Esophagus squamous epithelium (tissue), 4 donors: ENCODE results near the gene AGFG2.

Experiments used
- POLR2A ChIP-seq, 4 donors: fragments of 450-650 bp; IDR thresholded peaks; one replicate each; pipeline ENCODE4 v1.6.1; 2017; ENCODE audit warnings: antibody characterized with exemption in 4 of 4, mild to moderate bottlenecking in 4 of 4, moderate library complexity in 3 of 4
- TF ChIP-seq, protein P1 (sequence below), 6 experiments: fragments of 450-650 bp in 4 of 6; fragments of 200-600 bp in 2 of 6; sonication (generic) in 2 of 6; IDR thresholded peaks; one replicate each; pipeline ENCODE4 v1.5.1; 2016 to 2019; ENCODE audit warnings: antibody characterized with exemption in 6 of 6, mild to moderate bottlenecking in 4 of 6, moderate library complexity in 4 of 6

GRCh38 chr7:100590077-100590737 is 51.2 kb downstream of the AGFG2 start:
- TF ChIP-seq, protein P1, sequence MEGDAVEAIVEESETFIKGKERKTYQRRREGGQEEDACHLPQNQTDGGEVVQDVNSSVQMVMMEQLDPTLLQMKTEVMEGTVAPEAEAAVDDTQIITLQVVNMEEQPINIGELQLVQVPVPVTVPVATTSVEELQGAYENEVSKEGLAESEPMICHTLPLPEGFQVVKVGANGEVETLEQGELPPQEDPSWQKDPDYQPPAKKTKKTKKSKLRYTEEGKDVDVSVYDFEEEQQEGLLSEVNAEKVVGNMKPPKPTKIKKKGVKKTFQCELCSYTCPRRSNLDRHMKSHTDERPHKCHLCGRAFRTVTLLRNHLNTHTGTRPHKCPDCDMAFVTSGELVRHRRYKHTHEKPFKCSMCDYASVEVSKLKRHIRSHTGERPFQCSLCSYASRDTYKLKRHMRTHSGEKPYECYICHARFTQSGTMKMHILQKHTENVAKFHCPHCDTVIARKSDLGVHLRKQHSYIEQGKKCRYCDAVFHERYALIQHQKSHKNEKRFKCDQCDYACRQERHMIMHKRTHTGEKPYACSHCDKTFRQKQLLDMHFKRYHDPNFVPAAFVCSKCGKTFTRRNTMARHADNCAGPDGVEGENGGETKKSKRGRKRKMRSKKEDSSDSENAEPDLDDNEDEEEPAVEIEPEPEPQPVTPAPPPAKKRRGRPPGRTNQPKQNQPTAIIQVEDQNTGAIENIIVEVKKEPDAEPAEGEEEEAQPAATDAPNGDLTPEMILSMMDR (IDR thresholded peaks at IDR 0.05): no peak
- no peak for TF ChIP-seq POLR2A (IDR thresholded peaks at IDR 0.05)
